AG04450 (cell line): ENCODE data around the gene CD9. TPM values are rescaled to one million over a fixed set of nuclear protein-coding genes. Genes with fewer than 3 reads are reported as not detected.

Experiments used
- CTCF ChIA-PET: fragments of 300-600, 350-600 bp; formaldehyde crosslinking; extraction: SDS; loops from one replicate; lab custom pipeline; 2022; ENCODE audit warnings: antibody characterized with exemption, inconsistent platforms; lab: Charles Lee
- POLR2A ChIA-PET: fragments of 350-600 bp; formaldehyde crosslinking; extraction: SDS; loops from one replicate; lab custom pipeline; 2021; ENCODE audit warnings: antibody characterized with exemption, inconsistent platforms; lab: Yijun Ruan, JAX
- DNase-seq: peaks from one replicate; pipeline ENCODE4 v3.0.0-alpha.2; 2011; ENCODE audit warnings: low read depth, low spot score
- H3K27ac ChIP-seq: one replicate; pipeline ENCODE4 v1.5.1; 2012; ENCODE audit warnings: low read depth, low read length, control low read depth
- H3K27me3 ChIP-seq: one replicate; pipeline ENCODE4 v1.6.0; 2012; ENCODE audit warnings: low read length; ENCODE audit not compliant: control insufficient read depth, insufficient read depth
- H3K4me3 ChIP-seq: 2 replicates; pipeline ENCODE4 v1.5.1; 2011; ENCODE audit warnings: mild to moderate bottlenecking, low read depth, low read length, control low read depth
- H3K9me3 ChIP-seq: 2 replicates; pipeline ENCODE4 v1.5.1; 2012; ENCODE audit warnings: low read length; ENCODE audit not compliant: control insufficient read depth, insufficient read depth
- CTCF ChIP-seq: IDR thresholded peaks from 2 replicates; pipeline ENCODE4 v1.5.1; 2011; ENCODE audit warnings: low read depth, low read length, control low read depth, inconsistent platforms
- polyA plus RNA-seq: library from polyadenylated mRNA; depleted of rRNA; stranded (reverse); fragments of >200 nt; gene quantifications from 2 replicates; pipeline ENCODE4 v1.2.3, GENCODE V29; 2011

The CD9 gene
- polyA plus RNA-seq, 1 experiment = 177 TPM

GRCh38 chr12:6234906-6235305 is 34.7 kb downstream of the CD9 start:
- POLR2A ChIA-PET = interaction anchor here (0.8 kb wide), 1 partner anchor 299 kb away, joined by 3 read pairs; the partner anchor contains the start of gene GAPDH
- no peaks in the 10 kb centered on the region for H3K27me3 ChIP-seq
- no peak overlapping the region for H3K4me3 ChIP-seq
- no peak for TF ChIP-seq CTCF
- CTCF ChIA-PET = interaction anchor here (0.5 to 1.5 kb wide), 2 partner anchors 38 to 39 kb away, joined by 3 to 6 read pairs; no protein-coding TSS in a partner anchor
- H3K9me3 ChIP-seq = no peaks in the 10 kb centered on the region
- H3K27ac ChIP-seq = no peak overlapping the region
- no peak for DNase-seq

- H3K27ac ChIP-seq = no peak overlapping the region
- no peak for TF ChIP-seq CTCF
- H3K9me3 ChIP-seq = no peaks in the 10 kb centered on the region
- ChIA-PET POLR2A (no interaction called here), CTCF (no interaction called here)
- no peaks in the 10 kb centered on the region for H3K27me3 ChIP-seq
- no peak for DNase-seq
- H3K4me3 ChIP-seq = no peak overlapping the region
Observed at GRCh38 chr12:6235499-6235898, 35.3 kb downstream of the CD9 start.

GRCh38 chr12:6235906-6236640 is 35.9 kb downstream of the CD9 start:
- no peaks in the 10 kb centered on the region for H3K27me3 ChIP-seq
- ChIA-PET POLR2A (no interaction called here), CTCF (no interaction called here)
- no peak overlapping the region for H3K4me3 ChIP-seq
- no peaks in the 10 kb centered on the region for H3K9me3 ChIP-seq
- no peak for TF ChIP-seq CTCF
- DNase-seq = no peak
- no peak overlapping the region for H3K27ac ChIP-seq

GRCh38 chr12:6236641-6236940 is 36.4 kb downstream of the CD9 start:
- no peak for DNase-seq
- no peaks in the 10 kb centered on the region for H3K9me3 ChIP-seq
- H3K27ac ChIP-seq = no peak overlapping the region
- no peaks in the 10 kb centered on the region for H3K27me3 ChIP-seq
- no peak overlapping the region for H3K4me3 ChIP-seq
- no peak for TF ChIP-seq CTCF
- CTCF ChIA-PET = no interaction called here
- POLR2A ChIA-PET = no interaction called here

- CTCF ChIA-PET = interaction anchor here (1.4 kb wide), 1 partner anchor 250 kb away, joined by 3 read pairs; no protein-coding TSS in a partner anchor
- Histone ChIP-seq H3K27me3 (no peaks in the 10 kb centered on the region), H3K4me3 (no peak overlapping the region), H3K9me3 (no peaks in the 10 kb centered on the region), H3K27ac (no peak overlapping the region)
- no peak for DNase-seq
- POLR2A ChIA-PET = interaction anchor here (0.6 kb wide), 1 partner anchor 311 kb away, joined by 4 read pairs; no protein-coding TSS in a partner anchor
- TF ChIP-seq CTCF = no peak
Observed at GRCh38 chr12:6237830-6238229, 37.6 kb downstream of the CD9 start.
